Activated T-helper 2 cell treated with anti-CD3 and anti-CD28 coated beads, Interferon-gamma antibody, Interleukin-2, Interleukin-4, amounts not matched to agents 10 μg/mL and 5 μg/mL and 100 μg/mL, durations not matched to agents 14 hours and 24 hours and 36 hours (primary cell): ENCODE results near the gene RPL32. TPM values are rescaled to one million over a fixed set of nuclear protein-coding genes. Genes with fewer than 3 reads are reported as not detected.
"Not testable (repeated sequence)": the region's sequence is repeated elsewhere in the genome, so short reads cannot be mapped to it uniquely, and the experiment has no call there.

Experiments used
- DNase-seq: peaks from one replicate; pipeline ENCODE4 v3.0.0; 2021; ENCODE audit warnings: low spot score
- H3K27ac Mint-ChIP-seq: one replicate; pipeline ENCODE4 v1.8.0; 2021; ENCODE audit warnings: mixed read lengths
- H3K27me3 Mint-ChIP-seq: one replicate; pipeline ENCODE4 v1.8.0; 2021; ENCODE audit warnings: low read depth, mixed read lengths
- H3K36me3 Mint-ChIP-seq: one replicate; pipeline ENCODE4 v1.8.0; 2021; ENCODE audit warnings: low read depth, mixed read lengths
- H3K4me1 Mint-ChIP-seq: one replicate; pipeline ENCODE4 v1.8.0; 2021; ENCODE audit warnings: low read depth, mixed read lengths
- H3K4me3 Mint-ChIP-seq: one replicate; pipeline ENCODE4 v1.8.0; 2021; ENCODE audit warnings: low read depth, mild to moderate bottlenecking, moderate library complexity, mixed read lengths
- H3K9me3 Mint-ChIP-seq: one replicate; pipeline ENCODE4 v1.8.0; 2021; ENCODE audit warnings: mixed read lengths
- intact Hi-C: fragments of 100-400 bp; cut with micrococcal nuclease; formaldehyde crosslinking; loops from one replicate; pipeline ENCODE4 v1.15.1; 2023
- total RNA-seq: library from RNA; stranded (reverse); gene quantifications from 2 replicates; pipeline ENCODE4 v1.2.3, GENCODE V29; 2022

RPL32 gene
- total RNA-seq: 2,046 and 2,053 TPM in 2 replicates

- peaks cover 47% of the 10 kb centered on the region for H3K4me1 Mint-ChIP-seq
- peaks cover 53% of the 10 kb centered on the region for H3K36me3 Mint-ChIP-seq
- intact Hi-C loops: loop anchor here (1.0 kb wide), 1 partner anchor 177 kb away; the partner anchor contains the start of gene RAF1
- no peaks in the 10 kb centered on the region for H3K9me3 Mint-ChIP-seq
- peak within 1 kb of the TSS; percentile 100 for H3K27ac Mint-ChIP-seq
- H3K4me3 Mint-ChIP-seq: peak within 1 kb of the TSS; percentile 97
- no peaks in the 10 kb centered on the region for H3K27me3 Mint-ChIP-seq
- DNase-seq: peak; percentile 82
Observed at GRCh38 chr3:12841149-12841969, at the start of gene RPL32. TSS of gene RPL32 (minus strand) at chr3:12841565. CDS start at chr3:12840237, 1,328 bp downstream.

GRCh38 chr3:12890610-12891390, 49.4 kb upstream of the RPL32 start:
- Mint-ChIP-seq H3K4me3 (no peak overlapping the region), H3K4me1 (peaks cover 10% of the 10 kb centered on the region), H3K27ac (no peak overlapping the region), H3K36me3 (no peaks in the 10 kb centered on the region), H3K9me3 (no peaks in the 10 kb centered on the region), H3K27me3 (peaks cover 28% of the 10 kb centered on the region)
- intact Hi-C loops: no loop called here
- DNase-seq: no peak

- Mint-ChIP-seq H3K4me3 (no peak overlapping the region), H3K27me3 (peaks cover 31% of the 10 kb centered on the region), H3K36me3 (no peaks in the 10 kb centered on the region), H3K4me1 (peaks cover 7% of the 10 kb centered on the region), H3K9me3 (no peaks in the 10 kb centered on the region), H3K27ac (no peak overlapping the region)
- no peak for DNase-seq
- intact Hi-C loops: no loop called here
Observed at GRCh38 chr3:12886736-12887135, 45.4 kb upstream of the RPL32 start.

GRCh38 chr3:12886106-12886679, 44.8 kb upstream of the RPL32 start:
- Mint-ChIP-seq H3K4me1 (peaks cover 7% of the 10 kb centered on the region), H3K9me3 (no peaks in the 10 kb centered on the region), H3K27ac (no peak overlapping the region), H3K36me3 (no peaks in the 10 kb centered on the region), H3K27me3 (peaks cover 30% of the 10 kb centered on the region), H3K4me3 (no peak overlapping the region)
- intact Hi-C loops: no loop called here
- no peak for DNase-seq

GRCh38 chr3:12885583-12885930, 44.2 kb upstream of the RPL32 start:
- H3K27ac Mint-ChIP-seq: no peak overlapping the region
- peaks cover 28% of the 10 kb centered on the region for H3K27me3 Mint-ChIP-seq
- no peaks in the 10 kb centered on the region for H3K9me3 Mint-ChIP-seq
- no peak overlapping the region for H3K4me3 Mint-ChIP-seq
- intact Hi-C loops: no loop called here
- no peak for DNase-seq
- no peaks in the 10 kb centered on the region for H3K36me3 Mint-ChIP-seq
- H3K4me1 Mint-ChIP-seq: peaks cover 7% of the 10 kb centered on the region

- Mint-ChIP-seq H3K4me3 (no peak overlapping the region), H3K27ac (no peak overlapping the region), H3K9me3 (no peaks in the 10 kb centered on the region), H3K36me3 (no peaks in the 10 kb centered on the region), H3K4me1 (peaks cover 7% of the 10 kb centered on the region), H3K27me3 (peaks cover 24% of the 10 kb centered on the region)
- intact Hi-C loops: no loop called here
- no peak for DNase-seq
Observed at GRCh38 chr3:12884790-12885582, 43.6 kb upstream of the RPL32 start.

GRCh38 chr3:12884186-12884680, 42.9 kb upstream of the RPL32 start:
- H3K27ac Mint-ChIP-seq: no peak overlapping the region
- H3K27me3 Mint-ChIP-seq: peaks cover 20% of the 10 kb centered on the region
- H3K4me1 Mint-ChIP-seq: peaks cover 7% of the 10 kb centered on the region
- intact Hi-C loops: no loop called here
- no peak for DNase-seq
- H3K9me3 Mint-ChIP-seq: no peaks in the 10 kb centered on the region
- H3K4me3 Mint-ChIP-seq: no peak overlapping the region
- H3K36me3 Mint-ChIP-seq: no peaks in the 10 kb centered on the region

- intact Hi-C loops: no loop called here
- no peak for DNase-seq
- Mint-ChIP-seq H3K36me3 (no peaks in the 10 kb centered on the region), H3K27ac (no peak overlapping the region), H3K9me3 (no peaks in the 10 kb centered on the region), H3K4me1 (peaks cover 7% of the 10 kb centered on the region), H3K27me3 (peaks cover 13% of the 10 kb centered on the region), H3K4me3 (no peak overlapping the region)
Observed at GRCh38 chr3:12882336-12883310, 41.3 kb upstream of the RPL32 start.

GRCh38 chr3:12881858-12882257, 40.5 kb upstream of the RPL32 start:
- H3K36me3 Mint-ChIP-seq, intact Hi-C loops: not testable (repeated sequence)

GRCh38 chr3:12879191-12879815, 37.9 kb upstream of the RPL32 start:
- H3K4me3 Mint-ChIP-seq: no peak overlapping the region
- H3K9me3 Mint-ChIP-seq: no peaks in the 10 kb centered on the region
- DNase-seq: no peak
- no peak overlapping the region for H3K27ac Mint-ChIP-seq
- H3K4me1 Mint-ChIP-seq: no peaks in the 10 kb centered on the region
- intact Hi-C loops: loop anchor here (10.0 kb wide), 1 partner anchor 965 kb away; no protein-coding TSS in a partner anchor
- no peaks in the 10 kb centered on the region for H3K36me3 Mint-ChIP-seq
- H3K27me3 Mint-ChIP-seq: peaks cover 9% of the 10 kb centered on the region

More at GRCh38 chr3:12881858-12882257, 40.5 kb upstream of the RPL32 start:
- not testable (repeated sequence) for H3K27me3 Mint-ChIP-seq, H3K4me1 Mint-ChIP-seq, H3K4me3 Mint-ChIP-seq, H3K9me3 Mint-ChIP-seq, H3K27ac Mint-ChIP-seq, DNase-seq

GRCh38 chr3:12878758-12879157, 37.4 kb upstream of the RPL32 start:
- not testable (repeated sequence) for H3K27me3 Mint-ChIP-seq, H3K36me3 Mint-ChIP-seq, DNase-seq, H3K9me3 Mint-ChIP-seq, H3K4me1 Mint-ChIP-seq, H3K27ac Mint-ChIP-seq, H3K4me3 Mint-ChIP-seq
- intact Hi-C loops: loop anchor here (10.0 kb wide), 1 partner anchor 964 kb away; no protein-coding TSS in a partner anchor
